ENCODE results near the gene RGPD3. TPM values are rescaled to one million over a fixed set of nuclear protein-coding genes. Genes with fewer than 3 reads are reported as not detected.

Gene RGPD3
- total and polyA plus RNA-seq, 2 experiments from 2014 or later: 0.08 to 0.43 TPM

DNA sequence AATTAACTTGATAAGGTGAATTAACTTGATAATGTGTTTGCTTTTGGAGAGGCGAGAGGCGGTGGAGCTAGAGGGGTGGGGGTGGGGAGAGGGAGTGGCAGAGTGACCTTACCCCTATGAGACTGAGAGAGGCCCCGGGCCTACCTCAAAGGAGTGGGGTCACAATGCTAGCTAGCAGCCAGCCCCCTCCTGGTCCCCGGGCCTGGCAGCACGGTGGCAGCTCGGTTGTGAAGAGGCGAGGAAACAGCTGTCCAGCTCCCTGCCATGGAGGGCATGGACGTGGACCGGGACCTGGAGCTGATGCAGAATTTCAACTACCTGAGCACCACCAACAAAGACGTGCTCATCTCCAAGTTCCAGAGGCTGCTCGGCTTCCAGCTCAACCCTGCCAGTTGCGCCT lies 123.9 kb downstream of the RGPD3 start:
- DNase-seq: no peak
- no peaks in the 10 kb centered on the region for H3F3A ChIP-seq (ENCODE audit: insufficient read depth)
- TF ChIP-seq EZH2 (IDR thresholded peaks at IDR 0.05; ENCODE audit: insufficient read depth, poor library complexity, severe bottlenecking): no peak
- TF ChIP-seq EZH2phosphoT487 (IDR thresholded peaks at IDR 0.05; ENCODE audit: insufficient read depth, low read depth): no peak
- 0 out of 2 replicates have a peak, but pooled peaks cover 4% of the 10 kb centered on the region for H3K27me3 ChIP-seq (replicated peaks; ENCODE audit: insufficient read depth)
- no peak overlapping the region for H3K27ac ChIP-seq
- no peaks in the 10 kb centered on the region for H3K9me2 ChIP-seq (ENCODE audit: insufficient read depth)
- in situ Hi-C loops (cut with MboI): no loop called here
- H3K4me1 ChIP-seq (ENCODE audit: insufficient read depth): no peaks in the 10 kb centered on the region
- H3K4me3 ChIP-seq: no peak overlapping the region
- H3K9ac ChIP-seq: no peak overlapping the region
- no peak overlapping the region for H3K4me2 ChIP-seq (ENCODE audit: unreplicated experiment)
- WGBS, 2 experiments (ENCODE audit: low coverage in 1 of 2, low lambda C conversion rate in 2 of 2, missing lambda C conversion rate in 2 of 2): 58 to 66% methylated on average over 10 to 12 of the region's 12 CpGs
- no peaks in the 10 kb centered on the region for H3K36me3 ChIP-seq (ENCODE audit: low read depth)
- H4K20me1 ChIP-seq (ENCODE audit: insufficient read depth): no peaks in the 10 kb centered on the region
- no peak overlapping the region for H2AFZ ChIP-seq
- H3K79me2 ChIP-seq (ENCODE audit: insufficient read depth): no peaks in the 10 kb centered on the region
- H3K9me3 ChIP-seq (ENCODE audit: low read depth): no peaks in the 10 kb centered on the region

DNA sequence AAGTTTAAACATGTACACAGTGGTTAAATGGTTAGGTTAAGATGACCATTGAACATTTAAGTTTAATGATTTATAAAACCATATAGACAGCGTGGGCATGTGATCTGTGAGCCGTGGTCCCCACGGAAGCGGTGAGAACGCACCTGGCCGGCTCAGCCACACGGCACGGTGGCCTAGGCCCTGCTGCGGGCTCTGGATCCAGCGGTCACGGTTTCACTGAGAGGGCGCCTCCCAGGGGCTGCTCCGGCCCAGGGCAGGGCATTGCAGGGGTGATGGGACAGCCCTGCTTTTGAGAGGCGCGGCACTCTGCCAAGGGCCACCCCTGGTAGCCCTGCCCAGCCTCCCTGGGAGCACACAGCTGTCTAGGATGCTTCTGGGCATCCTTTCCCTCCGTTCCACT lies 124.9 kb downstream of the RGPD3 start:
- Histone ChIP-seq H3K79me2 (ENCODE audit: insufficient read depth) (no peaks in the 10 kb centered on the region), H4K20me1 (ENCODE audit: insufficient read depth) (no peaks in the 10 kb centered on the region), H3K4me2 (ENCODE audit: unreplicated experiment) (no peak overlapping the region), H3K27me3 (replicated peaks; ENCODE audit: insufficient read depth) (0 out of 2 replicates have a peak, but pooled peaks cover 10% of the 10 kb centered on the region), H3K9me3 (ENCODE audit: low read depth) (no peaks in the 10 kb centered on the region), H3K27ac (no peak overlapping the region), H3K4me3 (no peak overlapping the region), H3F3A (ENCODE audit: insufficient read depth) (no peaks in the 10 kb centered on the region), H3K36me3 (ENCODE audit: low read depth) (no peaks in the 10 kb centered on the region), H3K4me1 (ENCODE audit: insufficient read depth) (no peaks in the 10 kb centered on the region), H3K9ac (no peak overlapping the region), H2AFZ (no peak overlapping the region), H3K9me2 (ENCODE audit: insufficient read depth) (no peaks in the 10 kb centered on the region)
- TF ChIP-seq EZH2 (IDR thresholded peaks at IDR 0.05; ENCODE audit: insufficient read depth, poor library complexity, severe bottlenecking) (no peak), EZH2phosphoT487 (IDR thresholded peaks at IDR 0.05; ENCODE audit: insufficient read depth, low read depth) (no peak)
- DNase-seq: no peak
- in situ Hi-C loops (cut with MboI): no loop called here
- 74 to 77% methylated on average over 16 of the region's 16 CpGs for WGBS, 2 experiments (ENCODE audit: low coverage in 1 of 2, low lambda C conversion rate in 2 of 2, missing lambda C conversion rate in 2 of 2)

DNA sequence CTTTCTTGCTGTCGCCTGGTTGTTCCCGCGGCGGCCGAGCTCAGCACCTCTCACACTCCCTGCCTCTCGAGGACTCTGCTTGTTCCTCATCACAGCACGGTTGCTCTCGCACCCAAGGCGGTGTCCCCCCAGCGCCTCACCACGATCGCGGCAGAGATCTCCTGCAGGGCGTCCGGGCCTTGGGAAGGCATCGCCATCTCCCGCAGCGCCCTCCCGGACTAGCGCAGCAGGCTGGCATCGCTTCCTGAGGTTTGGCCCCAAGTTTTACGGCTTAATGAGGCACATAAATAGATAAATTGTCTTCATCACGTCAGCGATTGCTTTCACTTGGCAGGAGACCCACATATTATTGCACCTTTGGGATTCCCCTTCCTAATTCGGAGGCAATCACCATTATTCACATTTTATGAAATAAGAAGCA lies 125.4 kb downstream of the RGPD3 start:
- 77 to 81% methylated on average over 23 to 25 of the region's 25 CpGs for WGBS, 2 experiments (ENCODE audit: low coverage in 1 of 2, low lambda C conversion rate in 2 of 2, missing lambda C conversion rate in 2 of 2)
- Histone ChIP-seq H3F3A (ENCODE audit: insufficient read depth) (no peaks in the 10 kb centered on the region), H3K36me3 (ENCODE audit: low read depth) (no peaks in the 10 kb centered on the region), H3K27me3 (replicated peaks; ENCODE audit: insufficient read depth) (0 out of 2 replicates have a peak, but pooled peaks cover 10% of the 10 kb centered on the region), H4K20me1 (ENCODE audit: insufficient read depth) (no peaks in the 10 kb centered on the region), H3K4me1 (ENCODE audit: insufficient read depth) (no peaks in the 10 kb centered on the region), H3K9ac (no peak overlapping the region), H2AFZ (no peak overlapping the region), H3K27ac (no peak overlapping the region), H3K79me2 (ENCODE audit: insufficient read depth) (no peaks in the 10 kb centered on the region), H3K4me2 (ENCODE audit: unreplicated experiment) (no peak overlapping the region), H3K9me3 (ENCODE audit: low read depth) (no peaks in the 10 kb centered on the region), H3K9me2 (ENCODE audit: insufficient read depth) (no peaks in the 10 kb centered on the region), H3K4me3 (no peak overlapping the region)
- TF ChIP-seq EZH2 (IDR thresholded peaks at IDR 0.05; ENCODE audit: insufficient read depth, poor library complexity, severe bottlenecking): no peak
- TF ChIP-seq EZH2phosphoT487 (IDR thresholded peaks at IDR 0.05; ENCODE audit: insufficient read depth, low read depth): no peak
- DNase-seq: no peak
- in situ Hi-C loops (cut with MboI): no loop called here

DNA sequence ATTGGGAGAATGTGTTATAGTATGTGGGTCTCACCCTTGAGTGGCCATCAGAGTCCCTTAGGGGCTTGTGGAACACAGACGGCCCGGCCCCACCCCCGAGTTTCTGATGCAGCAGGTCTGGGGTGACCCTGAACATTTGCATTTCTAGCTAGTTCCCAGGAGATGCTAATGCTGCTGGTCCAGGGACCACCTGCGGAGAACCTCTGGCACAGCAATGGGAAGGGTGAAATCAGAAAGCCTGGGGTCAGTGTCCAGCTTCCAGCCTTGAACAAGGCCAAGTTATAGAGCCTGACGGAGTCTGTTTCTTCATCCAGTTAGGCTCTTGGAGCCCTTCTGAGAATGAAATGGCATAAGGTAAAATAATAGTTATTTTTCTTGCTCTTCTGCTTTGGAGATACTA lies 126.5 kb downstream of the RGPD3 start:
- TF ChIP-seq EZH2 (IDR thresholded peaks at IDR 0.05; ENCODE audit: insufficient read depth, poor library complexity, severe bottlenecking) (no peak), EZH2phosphoT487 (IDR thresholded peaks at IDR 0.05; ENCODE audit: insufficient read depth, low read depth) (no peak)
- no peak for DNase-seq
- Histone ChIP-seq H3K4me3 (no peak overlapping the region), H3K27me3 (replicated peaks; ENCODE audit: insufficient read depth) (0 out of 2 replicates have a peak, but pooled peaks cover 10% of the 10 kb centered on the region), H3K4me2 (ENCODE audit: unreplicated experiment) (no peak overlapping the region), H3K9ac (no peak overlapping the region), H2AFZ (no peak overlapping the region), H3K36me3 (ENCODE audit: low read depth) (no peaks in the 10 kb centered on the region), H3K4me1 (ENCODE audit: insufficient read depth) (no peaks in the 10 kb centered on the region), H3K79me2 (ENCODE audit: insufficient read depth) (no peaks in the 10 kb centered on the region), H4K20me1 (ENCODE audit: insufficient read depth) (no peaks in the 10 kb centered on the region), H3K27ac (no peak overlapping the region), H3F3A (ENCODE audit: insufficient read depth) (no peaks in the 10 kb centered on the region), H3K9me2 (ENCODE audit: insufficient read depth) (no peaks in the 10 kb centered on the region), H3K9me3 (ENCODE audit: low read depth) (no peaks in the 10 kb centered on the region)
- 66 to 74% methylated on average over 5 of the region's 5 CpGs for WGBS, 2 experiments (ENCODE audit: low coverage in 1 of 2, low lambda C conversion rate in 2 of 2, missing lambda C conversion rate in 2 of 2)
- in situ Hi-C loops (cut with MboI): no loop called here

Other genes with a start within 250 kb of the RGPD3 start
- gene CD8B2, start 19.0 kb upstream of the RGPD3 start, total RNA-seq (2014; rRNA removed; shearing (Covaris generic)): not detected in 2 replicates
- not detected in 2 replicates for gene CD8B2, start 19.0 kb upstream of the RGPD3 start, polyA plus RNA-seq (2016; fragmentation: Nextera tagmentation; extraction: Ambion mirVana)

All from GM23248 (cell line).